Middle frontal gyrus (tissue), 1 donor: ENCODE measurements around the gene SPINDOC.
"Not testable (repeated sequence)": the region's sequence is repeated elsewhere in the genome, so short reads cannot be mapped to it uniquely, and the experiment has no call there.

Source experiments
- DNase-seq: peaks from one replicate; pipeline ENCODE4 v3.0.0-alpha.2; 2015; ENCODE audit warnings: low spot score; ENCODE audit errors: extremely low spot score

The SPINDOC gene

GRCh38 chr11:63854696-63855095 is 41.4 kb downstream of the SPINDOC start:
- no peak for DNase-seq

- no peak for DNase-seq
These were observed 42.7 kb downstream of the SPINDOC start for GRCh38 chr11:63855975-63856374.

- DNase-seq: no peak
These were observed 45.6 kb downstream of the SPINDOC start for GRCh38 chr11:63858628-63859550.

GRCh38 chr11:63862923-63863322 is 49.7 kb downstream of the SPINDOC start:
- no peak for DNase-seq

- DNase-seq: not testable (repeated sequence)
These were observed 50.4 kb downstream of the SPINDOC start for GRCh38 chr11:63863620-63864019.

- no peak for DNase-seq
These were observed 53.0 kb downstream of the SPINDOC start for GRCh38 chr11:63866211-63866610.

- DNase-seq: no peak
These were observed 54.3 kb downstream of the SPINDOC start for GRCh38 chr11:63867511-63867910.

GRCh38 chr11:63868399-63869064 is 55.3 kb downstream of the SPINDOC start:
- DNase-seq: no peak

GRCh38 chr11:63869171-63869591 is 55.9 kb downstream of the SPINDOC start:
- DNase-seq: no peak

GRCh38 chr11:63869683-63870082 is 56.4 kb downstream of the SPINDOC start:
- DNase-seq: no peak

- DNase-seq: no peak
These were observed 57.3 kb downstream of the SPINDOC start for GRCh38 chr11:63870351-63871140.

GRCh38 chr11:63871962-63872799 is 58.9 kb downstream of the SPINDOC start:
- DNase-seq: peak; percentile 62

GRCh38 chr11:63872800-63873197 is 59.5 kb downstream of the SPINDOC start:
- DNase-seq: no peak

- DNase-seq: no peak
These were observed 60.1 kb downstream of the SPINDOC start for GRCh38 chr11:63873311-63873710.

- no peak for DNase-seq
These were observed 61.3 kb downstream of the SPINDOC start for GRCh38 chr11:63874511-63874910.

- no peak for DNase-seq
These were observed 62.3 kb downstream of the SPINDOC start for GRCh38 chr11:63875506-63876065.

- DNase-seq: no peak
These were observed 63.4 kb downstream of the SPINDOC start for GRCh38 chr11:63876616-63877015.
